Raji (cell line): ENCODE data around the gene HSF4.

ENCODE experiments used
- POLR2A ChIP-seq: IDR thresholded peaks from 2 replicates; pipeline ENCODE4 v1.6.1; 2011; ENCODE audit warnings: low read depth, low read length, control low read depth; ENCODE audit not compliant: insufficient read depth

Gene HSF4

DNA sequence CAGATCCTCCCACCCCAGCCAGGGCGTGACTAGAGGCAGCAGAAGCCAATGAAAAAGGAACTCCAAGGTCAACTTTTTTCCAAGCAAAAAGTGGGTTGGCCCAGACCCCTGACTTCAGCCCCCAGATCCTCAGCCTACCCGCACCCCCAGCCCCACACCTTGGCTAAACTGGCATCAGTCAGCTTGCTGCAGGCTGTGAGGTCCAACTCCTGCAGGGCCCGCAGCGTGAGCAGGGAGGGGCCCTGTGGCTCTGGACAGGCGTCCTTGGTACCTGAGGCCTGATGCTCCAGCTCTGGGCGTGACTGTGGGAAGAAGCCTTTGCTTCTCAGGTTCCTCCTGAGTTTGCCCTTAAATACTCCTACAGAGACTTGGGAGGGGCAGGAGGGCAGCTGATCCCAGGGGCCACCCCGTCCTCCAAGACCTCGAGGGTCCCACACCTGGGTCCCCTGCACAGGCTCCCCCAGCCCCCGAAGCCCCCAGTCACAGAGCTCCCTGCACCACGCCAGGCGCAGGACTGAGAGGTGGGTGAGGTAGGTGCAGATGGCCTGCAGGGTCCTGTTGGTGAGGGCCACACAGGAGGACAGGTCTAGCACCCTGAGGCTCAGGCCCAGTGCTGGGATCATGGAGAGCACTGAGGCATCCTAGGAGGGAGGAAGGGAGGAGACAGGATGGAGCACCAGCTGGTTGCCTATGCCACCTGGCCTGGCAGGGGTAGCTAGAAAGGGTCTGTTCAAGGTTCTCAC lies 43.8 kb downstream of the HSF4 start:
- no peak for TF ChIP-seq POLR2A

- no peak for TF ChIP-seq POLR2A
Measured at GRCh38 chr16:67209565-67209964, 45.0 kb downstream of the HSF4 start.

GRCh38 chr16:67210069-67210937 lies 45.8 kb downstream of the HSF4 start:
- TF ChIP-seq POLR2A: no peak

GRCh38 chr16:67211674-67212073 lies 47.1 kb downstream of the HSF4 start:
- no peak for TF ChIP-seq POLR2A

- TF ChIP-seq POLR2A: no peak
Measured at GRCh38 chr16:67212766-67213165, 48.2 kb downstream of the HSF4 start.

- no peak for TF ChIP-seq POLR2A
Measured at GRCh38 chr16:67213197-67214019, 48.9 kb downstream of the HSF4 start.

GRCh38 chr16:67215706-67216105 lies 51.2 kb downstream of the HSF4 start:
- TF ChIP-seq POLR2A: no peak

DNA sequence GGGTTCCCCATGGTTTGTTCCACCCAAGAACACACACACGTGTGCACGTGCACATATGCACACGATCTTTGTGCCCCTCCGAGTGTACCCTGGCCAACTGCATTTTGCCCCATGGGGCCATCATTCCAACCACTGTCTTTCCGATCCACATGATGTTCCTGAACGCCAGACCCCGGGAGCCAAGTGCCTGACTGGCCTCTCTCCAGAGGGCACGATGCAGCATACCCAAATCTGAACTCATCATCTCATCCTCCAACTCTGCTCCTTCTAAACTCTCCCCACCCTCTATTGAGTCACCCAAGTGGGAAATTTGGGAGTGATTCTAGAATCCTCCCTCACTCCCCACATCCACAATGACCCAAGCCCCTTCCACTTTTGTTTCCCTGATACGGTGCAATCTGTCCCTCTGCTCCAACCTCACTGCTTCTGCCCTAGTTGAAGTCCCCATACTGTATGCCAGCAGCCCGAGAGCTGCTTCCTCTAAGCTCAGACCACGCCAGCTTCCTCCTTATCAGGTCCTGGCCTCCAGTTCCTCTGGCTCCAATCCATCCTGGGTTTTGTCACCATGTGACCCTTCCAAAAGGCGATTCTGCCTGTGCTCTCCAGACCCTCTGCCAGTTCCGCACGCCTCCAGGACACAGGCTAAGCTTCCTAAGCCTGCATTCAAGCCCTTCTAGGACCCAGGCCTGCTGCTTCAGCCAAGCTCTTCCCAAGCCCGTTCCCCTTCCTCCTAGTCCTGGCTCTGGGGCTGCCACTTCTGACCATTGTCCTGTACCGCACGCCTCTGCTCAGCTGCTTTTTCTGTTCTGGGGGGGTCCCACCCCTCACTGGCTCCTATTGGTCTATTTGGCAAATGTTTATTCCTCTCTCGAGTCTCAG lies 52.3 kb downstream of the HSF4 start:
- TF ChIP-seq POLR2A: no peak
